Cortex of kidney (tissue), 1 donor: Measurements from ENCODE around the gene AP3S2.
"Not testable (repeated sequence)": the region's sequence is repeated elsewhere in the genome, so short reads cannot be mapped to it uniquely, and the experiment has no call there.

Experiments used
- DNase-seq: peaks from one replicate; lab custom pipeline; 2025; lab: John Stamatoyannopoulos, UW

AP3S2 gene

GRCh38 chr15:89893696-89894447 is at the start of gene AP3S2:
Gene AP3S2 (minus strand): TSS chr15:89893994. CDS start chr15:89893949, 45 bp downstream.
- DNase-seq: no peak

GRCh38 chr15:89939910-89940309 is 46.1 kb upstream of the AP3S2 start:
- DNase-seq: no peak

- not testable (repeated sequence) for DNase-seq
Observed at GRCh38 chr15:89939377-89939776, 45.6 kb upstream of the AP3S2 start.

- DNase-seq: no peak
Observed at GRCh38 chr15:89937365-89938350, 43.9 kb upstream of the AP3S2 start.

- no peak for DNase-seq
Observed at GRCh38 chr15:89936786-89937265, 43.0 kb upstream of the AP3S2 start.

- DNase-seq: no peak
Observed at GRCh38 chr15:89936051-89936785, 42.4 kb upstream of the AP3S2 start.

- no peak for DNase-seq
Observed at GRCh38 chr15:89932880-89933279, 39.1 kb upstream of the AP3S2 start.

- no peak for DNase-seq
Observed at GRCh38 chr15:89928421-89928820, 34.6 kb upstream of the AP3S2 start.

GRCh38 chr15:89926158-89926557 is 32.4 kb upstream of the AP3S2 start:
- DNase-seq: no peak

GRCh38 chr15:89917442-89918101 is 23.8 kb upstream of the AP3S2 start:
- no peak for DNase-seq

- no peak for DNase-seq
Observed at GRCh38 chr15:89916660-89917059, 22.9 kb upstream of the AP3S2 start.

- no peak for DNase-seq
Observed at GRCh38 chr15:89912674-89913396, 19.0 kb upstream of the AP3S2 start, which contains the start of gene ARPIN. Gene ARPIN (minus strand): TSS chr15:89912952. CDS start chr15:89912835, 117 bp downstream.

- no peak for DNase-seq
Observed at GRCh38 chr15:89912145-89912673, 18.4 kb upstream of the AP3S2 start.

GRCh38 chr15:89910891-89911626 is 17.3 kb upstream of the AP3S2 start:
- DNase-seq: no peak

- DNase-seq: no peak
Observed at GRCh38 chr15:89909611-89910010, 15.8 kb upstream of the AP3S2 start.

- DNase-seq: no peak
Observed at GRCh38 chr15:89908226-89908625, 14.4 kb upstream of the AP3S2 start.

GRCh38 chr15:89907289-89907688 is 13.5 kb upstream of the AP3S2 start:
- no peak for DNase-seq

- no peak for DNase-seq
Observed at GRCh38 chr15:89905846-89906378, 12.1 kb upstream of the AP3S2 start.

GRCh38 chr15:89904519-89904918 is 10.7 kb upstream of the AP3S2 start:
- DNase-seq: no peak

- DNase-seq: no peak
Observed at GRCh38 chr15:89903858-89904130, 10.0 kb upstream of the AP3S2 start.
